ENCODE data around the gene CEP63.
A peak's percentile ranks its signal among the peaks of the same experiment; 100 is the strongest.
"Not testable (repeated sequence)": the region's sequence is repeated elsewhere in the genome, so short reads cannot be mapped to it uniquely, and the experiment has no call there.

The CEP63 gene

DNA sequence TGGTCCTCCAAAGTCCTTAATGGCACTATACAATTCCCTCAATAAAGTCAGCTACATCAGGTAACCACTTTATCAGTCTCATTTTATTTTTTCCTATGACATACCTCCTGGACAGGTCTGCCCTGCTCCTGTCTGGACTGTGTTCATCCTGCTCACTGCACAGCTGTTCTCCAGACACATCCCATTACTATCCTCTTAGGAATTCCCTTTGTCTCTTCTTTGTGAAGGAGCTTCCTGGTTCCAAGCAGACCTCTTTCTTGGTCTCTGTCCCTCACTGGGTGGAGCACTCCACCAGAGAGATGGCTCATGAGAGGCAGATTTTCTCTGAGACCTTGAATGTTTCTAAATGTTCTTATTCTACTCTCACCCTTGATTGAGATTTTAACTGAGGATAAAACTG is 104.9 kb downstream of the CEP63 start:
- DNase-seq = no peak

DNA sequence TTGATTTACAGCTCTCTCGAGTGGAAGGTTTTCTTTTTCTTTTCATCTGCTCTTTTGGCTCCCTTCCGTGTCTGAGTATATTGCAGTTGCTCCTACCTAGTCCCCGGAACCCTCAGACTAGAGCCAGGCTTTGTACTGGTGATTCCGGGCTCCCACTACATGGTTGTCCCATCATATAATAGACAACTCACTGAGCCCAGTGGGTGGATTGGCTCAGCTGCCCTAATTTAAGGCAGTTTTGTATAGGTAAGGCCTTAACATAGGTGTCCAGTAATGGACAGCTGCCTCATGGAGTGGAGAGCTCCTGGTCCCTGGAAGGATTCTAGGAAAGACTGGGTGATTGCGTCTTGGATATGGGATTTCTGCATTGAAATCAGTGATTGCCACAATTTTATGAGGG is 106.9 kb downstream of the CEP63 start:
- no peak for DNase-seq

- DNase-seq = peak; percentile 79
Observed at GRCh38 chr3:134594331-134594741, 108.5 kb downstream of the CEP63 start.

DNA sequence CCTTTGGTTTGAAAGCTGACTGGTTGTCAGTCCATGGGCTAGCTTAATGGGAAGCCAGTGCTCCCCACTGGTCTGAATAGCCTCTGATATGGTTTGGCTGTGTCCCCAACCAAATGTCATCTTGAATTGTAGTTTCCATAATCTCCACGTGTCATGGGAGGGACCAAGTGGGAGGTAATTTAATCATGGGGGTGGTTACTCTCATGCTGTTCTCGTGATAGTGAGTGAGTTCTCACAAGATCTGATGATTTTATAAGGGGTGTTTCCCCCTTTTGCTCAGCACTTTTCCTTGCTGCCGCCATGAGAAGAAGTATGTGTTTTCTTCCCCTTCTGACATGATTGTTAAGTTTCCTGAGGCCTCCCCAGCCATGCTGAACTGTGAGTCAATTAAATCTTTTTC is 109.1 kb downstream of the CEP63 start:
- not testable (repeated sequence) for DNase-seq

- DNase-seq = no peak
Observed at GRCh38 chr3:134597390-134597970, 111.6 kb downstream of the CEP63 start.

- DNase-seq = no peak
Observed at GRCh38 chr3:134598763-134599545, 113.1 kb downstream of the CEP63 start.

GRCh38 chr3:134600206-134600605 is 114.3 kb downstream of the CEP63 start:
- no peak for DNase-seq

- DNase-seq = peak; percentile 43
Observed at GRCh38 chr3:134600685-134601463, 115.0 kb downstream of the CEP63 start.

- no peak for DNase-seq
Observed at GRCh38 chr3:134601539-134602439, 115.9 kb downstream of the CEP63 start.

GRCh38 chr3:134602440-134602814 is 116.6 kb downstream of the CEP63 start:
- no peak for DNase-seq

GRCh38 chr3:134603480-134603879 is 117.6 kb downstream of the CEP63 start:
- DNase-seq = no peak

DNA sequence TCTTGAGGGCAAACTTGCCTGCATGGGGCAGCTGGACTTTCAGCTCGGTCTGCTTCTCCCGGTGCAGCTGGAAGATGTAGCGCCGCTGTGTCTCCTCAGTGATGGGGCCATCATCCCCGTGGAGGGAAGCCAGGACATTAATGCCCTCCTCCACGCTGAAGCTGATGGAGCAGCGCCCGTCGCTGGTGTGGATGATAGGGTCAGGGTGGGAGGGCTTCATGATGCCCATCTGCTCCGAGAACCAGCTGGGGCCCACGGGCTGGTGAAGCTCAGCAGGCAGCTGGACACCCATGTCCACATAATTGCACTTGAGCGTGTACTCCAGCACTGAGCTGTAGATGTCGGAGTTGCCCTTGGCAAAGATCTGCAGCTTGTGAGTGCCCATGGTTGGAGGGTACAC is 118.1 kb downstream of the CEP63 start:
- no peak for DNase-seq

DNA sequence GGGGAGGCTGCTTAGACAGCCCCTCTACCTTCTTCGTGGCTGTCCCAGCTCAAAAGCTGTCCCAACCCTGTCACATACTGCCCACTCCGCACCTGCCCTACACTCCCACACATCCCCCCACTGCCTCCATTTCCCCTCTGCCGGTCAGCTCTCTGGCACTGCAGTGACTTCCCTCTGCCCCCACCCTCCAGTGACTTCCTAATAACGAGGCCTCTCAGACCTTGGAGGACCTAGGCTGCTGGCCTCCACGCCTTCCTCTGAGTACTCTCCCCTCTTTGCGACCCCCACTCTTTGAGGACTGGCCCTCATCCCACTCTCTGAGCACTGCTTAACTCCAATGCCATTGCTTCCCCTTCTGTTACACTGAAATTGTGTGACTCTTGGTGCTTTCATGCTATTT is 119.7 kb downstream of the CEP63 start:
- no peak for DNase-seq

DNA sequence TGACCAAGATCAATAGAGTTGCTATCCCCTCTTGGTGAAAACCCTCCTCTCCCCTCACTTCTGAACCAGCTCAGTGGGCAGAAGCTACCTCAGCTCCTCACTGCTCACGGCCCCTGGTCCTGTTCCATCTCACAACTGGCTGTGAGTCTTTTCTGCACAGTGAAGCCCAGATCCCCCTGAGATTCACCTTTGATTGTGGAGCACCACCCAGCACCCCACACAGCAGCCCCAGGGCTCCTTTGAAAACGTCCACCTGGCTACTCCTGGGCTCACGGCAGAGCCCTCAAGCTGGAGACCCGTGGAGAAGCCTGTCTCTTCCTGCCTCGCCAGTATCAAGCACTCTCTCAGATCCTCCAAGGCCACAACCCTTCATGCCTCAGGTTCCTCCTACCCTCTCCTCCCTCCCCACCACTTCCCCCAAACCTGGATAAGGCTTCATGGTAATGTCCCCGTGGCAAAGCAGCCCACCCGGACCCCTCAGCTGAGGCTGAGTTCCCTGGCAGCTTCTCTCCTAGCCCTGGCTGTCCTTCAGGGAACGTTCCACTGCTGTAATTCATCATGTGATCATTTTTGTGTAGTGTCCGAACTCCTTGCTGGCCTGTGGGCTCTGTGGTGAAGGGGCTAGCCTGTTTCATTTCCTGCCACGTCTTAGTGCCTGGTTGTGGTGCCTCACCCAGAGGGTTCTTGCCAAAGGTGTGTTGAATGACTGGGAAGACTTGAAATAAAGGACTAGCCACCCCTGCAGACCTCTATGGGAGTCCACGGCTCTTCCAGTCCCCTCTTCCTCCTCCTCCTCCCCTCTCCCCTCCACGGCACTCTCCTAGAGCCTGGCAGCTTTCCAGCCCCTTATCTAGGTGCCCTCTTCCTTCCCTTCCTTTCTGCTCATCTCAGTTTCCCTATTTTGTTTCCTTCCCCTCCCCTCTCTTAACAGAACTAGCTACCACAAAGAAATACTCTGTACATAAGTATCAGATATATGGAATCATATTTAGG is 120.5 kb downstream of the CEP63 start:
- no peak for DNase-seq

- DNase-seq = no peak
Observed at GRCh38 chr3:134607054-134608022, 121.5 kb downstream of the CEP63 start.

GRCh38 chr3:134608023-134608770 is 122.3 kb downstream of the CEP63 start:
- DNase-seq = no peak

DNA sequence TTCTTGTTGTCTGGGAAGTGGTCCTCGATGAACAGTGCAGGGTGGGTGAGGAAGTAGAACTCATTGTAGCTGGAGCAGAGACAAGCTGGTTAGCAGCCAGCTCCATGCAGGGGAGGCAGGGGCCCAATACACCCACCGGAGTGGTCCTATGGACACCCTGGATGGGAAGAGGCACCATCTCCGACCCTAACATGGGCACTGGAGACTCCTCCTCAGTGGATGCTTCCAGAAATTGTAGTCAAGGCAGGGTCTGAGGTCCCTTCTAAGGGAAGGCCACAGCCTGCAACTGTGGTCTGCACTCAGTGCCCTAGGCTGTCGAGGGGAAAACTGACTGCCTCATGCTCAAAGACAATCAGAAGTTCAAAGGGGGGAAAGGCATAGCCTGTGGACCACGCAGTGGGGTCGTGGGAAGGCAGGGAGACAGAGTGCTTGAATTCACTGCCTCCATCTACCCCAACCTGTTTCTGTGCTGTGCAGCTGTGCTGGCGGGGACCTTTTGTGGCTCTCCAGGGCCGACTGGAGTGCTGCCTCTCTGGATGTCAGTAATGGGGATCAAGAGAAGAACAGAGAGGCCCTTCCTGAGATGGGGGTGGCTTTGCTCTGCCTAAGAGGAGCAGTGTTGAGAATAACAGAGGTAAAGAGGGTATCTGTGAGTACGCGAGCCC is 123.0 kb downstream of the CEP63 start:
- DNase-seq = no peak

DNA sequence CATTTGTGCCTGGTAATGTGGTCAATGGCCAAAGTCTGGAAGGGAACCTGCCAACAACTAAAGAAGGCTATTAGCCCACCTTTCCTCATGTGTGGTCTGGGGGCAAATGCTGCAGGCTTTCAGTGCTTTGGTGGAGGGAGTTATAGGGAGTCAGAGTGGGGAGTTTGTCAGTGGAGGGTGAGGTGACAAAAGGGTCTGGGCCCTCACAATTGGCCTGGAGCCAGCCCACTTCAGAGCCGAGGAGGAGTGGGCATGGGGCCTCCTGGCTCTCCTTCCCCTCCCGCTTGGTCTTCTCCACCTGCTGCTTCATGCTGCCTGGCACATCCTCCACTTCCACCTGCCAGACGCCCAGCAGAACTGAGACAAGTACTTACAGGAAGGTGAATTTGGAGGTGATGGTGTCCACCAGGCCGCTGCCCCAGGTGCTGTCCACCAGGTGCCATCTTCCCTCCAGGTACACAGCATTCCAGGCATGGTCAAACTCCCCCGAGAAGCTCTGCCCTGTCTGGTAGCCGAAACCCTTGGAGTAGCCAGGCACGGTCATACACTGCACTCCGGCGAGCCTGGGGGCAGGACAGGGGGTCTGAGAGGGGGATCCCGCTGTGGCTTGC is 124.1 kb downstream of the CEP63 start:
- DNase-seq = no peak
